NCI-H345 treated with DMSO at 0.1 percent for 48 hours (cell line): ENCODE measurements around the gene NLRP3.
"Not testable (repeated sequence)": the region's sequence is repeated elsewhere in the genome, so short reads cannot be mapped to it uniquely, and the experiment has no call there.

ENCODE experiments used
- DNase-seq: peaks from one replicate; lab custom pipeline; 2025; ENCODE audit not compliant: unreplicated experiment; lab: John Stamatoyannopoulos, UW

NLRP3 gene

GRCh38 chr1:247468481-247469140, 52.6 kb downstream of the NLRP3 start:
- no peak for DNase-seq

- no peak for DNase-seq
Measured at GRCh38 chr1:247469141-247469535, 53.2 kb downstream of the NLRP3 start.

GRCh38 chr1:247470942-247471429, 55.0 kb downstream of the NLRP3 start:
- not testable (repeated sequence) for DNase-seq

- DNase-seq: no peak
Measured at GRCh38 chr1:247471445-247472016, 55.6 kb downstream of the NLRP3 start.

- DNase-seq: no peak
Measured at GRCh38 chr1:247472035-247472434, 56.1 kb downstream of the NLRP3 start.

- DNase-seq: no peak
Measured at GRCh38 chr1:247474367-247474766, 58.4 kb downstream of the NLRP3 start.

- no peak for DNase-seq
Measured at GRCh38 chr1:247475793-247476192, 59.8 kb downstream of the NLRP3 start.

- DNase-seq: not testable (repeated sequence)
Measured at GRCh38 chr1:247476328-247477058, 60.5 kb downstream of the NLRP3 start.

- DNase-seq: no peak
Measured at GRCh38 chr1:247482747-247483146, 66.8 kb downstream of the NLRP3 start.

- DNase-seq: peak; percentile 4
Measured at GRCh38 chr1:247487057-247487456, 71.1 kb downstream of the NLRP3 start.

GRCh38 chr1:247491328-247491727, 75.4 kb downstream of the NLRP3 start:
- no peak for DNase-seq

- DNase-seq: no peak
Measured at GRCh38 chr1:247493106-247493505, 77.1 kb downstream of the NLRP3 start.

- no peak for DNase-seq
Measured at GRCh38 chr1:247494767-247495166, 78.8 kb downstream of the NLRP3 start.

- no peak for DNase-seq
Measured at GRCh38 chr1:247496581-247497285, 80.8 kb downstream of the NLRP3 start.
